Endodermal cell (in vitro differentiated cells): Measurements from ENCODE around the gene BHLHA15. TPM values are rescaled to one million over a fixed set of nuclear protein-coding genes. Genes with fewer than 3 reads are reported as not detected.

Experiments
- DNase-seq: peaks from one replicate; pipeline ENCODE4 v3.0.0-alpha.2; 2017
- H3K27ac ChIP-seq: 2 replicates; pipeline ENCODE4 v1.5.1; 2013; ENCODE audit warnings: mild to moderate bottlenecking, low read depth, low read length, moderate library complexity
- H3K27me3 ChIP-seq: 2 replicates; pipeline ENCODE4 v1.6.1; 2013; ENCODE audit warnings: mild to moderate bottlenecking, low read length, moderate library complexity; ENCODE audit not compliant: insufficient read depth, control insufficient read depth, poor library complexity, severe bottlenecking
- H3K36me3 ChIP-seq: 2 replicates; pipeline ENCODE4 v1.7.0; 2013; ENCODE audit warnings: mild to moderate bottlenecking, low read length, moderate library complexity; ENCODE audit not compliant: control insufficient read depth, insufficient read depth
- H3K4me1 ChIP-seq: one replicate; pipeline ENCODE4 v1.7.0; 2013; ENCODE audit warnings: low read length; ENCODE audit not compliant: control insufficient read depth, insufficient read depth
- H3K4me3 ChIP-seq: 2 replicates; pipeline ENCODE4 v1.5.1; 2013; ENCODE audit warnings: mild to moderate bottlenecking, low read length, moderate library complexity
- H3K9ac ChIP-seq: 2 replicates; pipeline ENCODE4 v1.6.1; 2013; ENCODE audit warnings: mild to moderate bottlenecking, low read length, moderate library complexity; ENCODE audit not compliant: poor library complexity, severe bottlenecking; ENCODE audit errors: extremely low read depth
- H3K9me3 ChIP-seq: 2 replicates; pipeline ENCODE4 v1.6.1; 2013; ENCODE audit warnings: mild to moderate bottlenecking, low read length, moderate library complexity; ENCODE audit not compliant: control insufficient read depth
- H3K27ac Mint-ChIP-seq: 2 replicates; pipeline ENCODE4 v1.8.0; 2020; ENCODE audit warnings: mixed read lengths
- H3K27me3 Mint-ChIP-seq: 2 replicates; pipeline ENCODE4 v1.8.0; 2021; ENCODE audit warnings: mild to moderate bottlenecking, mixed read lengths; ENCODE audit not compliant: insufficient read depth
- H3K36me3 Mint-ChIP-seq: 2 replicates; pipeline ENCODE4 v1.8.0; 2020; ENCODE audit warnings: low read depth, mixed read lengths
- H3K4me1 Mint-ChIP-seq: 2 replicates; pipeline ENCODE4 v1.8.0; 2020; ENCODE audit warnings: mixed read lengths
- H3K4me3 Mint-ChIP-seq: 2 replicates; pipeline ENCODE4 v1.8.0; 2020; ENCODE audit warnings: mild to moderate bottlenecking, moderate library complexity, mixed read lengths
- H3K9me3 Mint-ChIP-seq: 2 replicates; pipeline ENCODE4 v1.8.0; 2020; ENCODE audit warnings: mild to moderate bottlenecking, mixed read lengths
- WGBS, 2 experiments: methylation state at CpG; one replicate each; pipeline versions ENCODE4 v1.1.5 to v1.1.7; 2013; ENCODE audit warnings: missing lambda C conversion rate in 2 of 2, mixed read lengths in 1 of 2; ENCODE audit not compliant: insufficient coverage in 1 of 2, insufficient read length in 1 of 2; 5-methylcytosine and 5-hydroxymethylcytosine counted together
- total RNA-seq, 2 donors: library from RNA; stranded (reverse); fragmentation: NEBNext Ultra II Directional in 1 of 2; extraction: Animal tissue kit (Norgen Biotek cat#: 25700) in 1 of 2; gene quantifications; 2 replicates in 1 of 2; 3 replicates in 1 of 2; pipeline ENCODE4 v1.2.1, GENCODE V29; 2021
- TF ChIP-seq, protein P1 (sequence below): fragments of 200-600 bp; sonication (generic); conservative IDR thresholded peaks from 2 replicates; pipeline ENCODE4 v1.5.0; 2021; ENCODE audit warnings: antibody characterized with exemption, mild to moderate bottlenecking

BHLHA15 gene
- total RNA-seq, 2 donors from 2014 or later, result 0.86 to 0.95 TPM

DNA sequence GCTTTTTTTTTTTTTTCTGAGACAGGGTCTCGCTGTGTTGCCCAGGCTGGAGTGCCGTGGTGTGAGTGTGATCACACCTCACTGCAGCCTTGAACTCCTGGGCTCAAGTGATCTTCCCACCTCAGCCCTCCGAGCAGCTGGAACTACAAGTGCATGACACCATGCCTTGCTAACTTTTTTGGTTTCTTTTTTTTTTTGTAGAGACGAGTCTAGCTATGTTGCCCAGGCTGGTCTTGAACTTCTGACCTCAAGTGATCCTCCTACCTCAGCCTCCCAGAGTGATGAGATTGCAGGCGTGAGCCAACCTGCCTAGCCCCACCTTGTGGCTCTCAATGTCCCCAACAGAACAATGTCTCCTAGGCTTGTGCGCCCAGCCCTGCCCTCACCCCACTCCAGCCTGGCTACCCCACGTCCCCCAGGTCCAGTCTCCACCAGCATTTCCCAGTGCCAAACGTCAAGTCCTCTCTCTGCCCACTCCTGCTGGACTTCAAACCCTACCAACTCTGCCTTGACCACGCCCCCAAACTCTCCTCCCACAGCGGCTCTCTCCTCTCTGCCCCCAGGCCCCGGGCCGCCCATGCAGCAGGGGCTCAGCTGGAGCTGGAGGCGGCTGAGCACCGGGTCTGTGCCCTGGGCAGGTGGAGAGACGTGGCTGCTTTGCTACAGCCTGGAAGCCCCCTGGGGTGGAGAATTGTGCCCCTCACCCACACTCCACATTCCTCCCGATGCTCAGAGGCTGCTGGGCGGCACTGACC lies 18.9 kb downstream of the BHLHA15 start:
- H3K27ac Mint-ChIP-seq, result no peak overlapping the region
- H3K27me3 Mint-ChIP-seq, result no peaks in the 10 kb centered on the region
- Histone ChIP-seq H3K9ac (no peak overlapping the region), H3K36me3 (peaks cover 4% of the 10 kb centered on the region), H3K27ac (no peak overlapping the region), H3K9me3 (no peaks in the 10 kb centered on the region), H3K4me3 (no peak overlapping the region), H3K27me3 (no peaks in the 10 kb centered on the region), H3K4me1 (no peaks in the 10 kb centered on the region)
- DNase-seq, result peak; percentile 57
- WGBS, 2 experiments, result 78 to 89% methylated on average over 10 to 17 of the region's 17 CpGs
- TF ChIP-seq, protein P1, sequence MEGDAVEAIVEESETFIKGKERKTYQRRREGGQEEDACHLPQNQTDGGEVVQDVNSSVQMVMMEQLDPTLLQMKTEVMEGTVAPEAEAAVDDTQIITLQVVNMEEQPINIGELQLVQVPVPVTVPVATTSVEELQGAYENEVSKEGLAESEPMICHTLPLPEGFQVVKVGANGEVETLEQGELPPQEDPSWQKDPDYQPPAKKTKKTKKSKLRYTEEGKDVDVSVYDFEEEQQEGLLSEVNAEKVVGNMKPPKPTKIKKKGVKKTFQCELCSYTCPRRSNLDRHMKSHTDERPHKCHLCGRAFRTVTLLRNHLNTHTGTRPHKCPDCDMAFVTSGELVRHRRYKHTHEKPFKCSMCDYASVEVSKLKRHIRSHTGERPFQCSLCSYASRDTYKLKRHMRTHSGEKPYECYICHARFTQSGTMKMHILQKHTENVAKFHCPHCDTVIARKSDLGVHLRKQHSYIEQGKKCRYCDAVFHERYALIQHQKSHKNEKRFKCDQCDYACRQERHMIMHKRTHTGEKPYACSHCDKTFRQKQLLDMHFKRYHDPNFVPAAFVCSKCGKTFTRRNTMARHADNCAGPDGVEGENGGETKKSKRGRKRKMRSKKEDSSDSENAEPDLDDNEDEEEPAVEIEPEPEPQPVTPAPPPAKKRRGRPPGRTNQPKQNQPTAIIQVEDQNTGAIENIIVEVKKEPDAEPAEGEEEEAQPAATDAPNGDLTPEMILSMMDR, result no peak
- H3K9me3 Mint-ChIP-seq, result no peaks in the 10 kb centered on the region
- H3K4me1 Mint-ChIP-seq, result no peaks in the 10 kb centered on the region
- no peak overlapping the region for H3K4me3 Mint-ChIP-seq
- peaks cover 15% of the 10 kb centered on the region for H3K36me3 Mint-ChIP-seq

DNA sequence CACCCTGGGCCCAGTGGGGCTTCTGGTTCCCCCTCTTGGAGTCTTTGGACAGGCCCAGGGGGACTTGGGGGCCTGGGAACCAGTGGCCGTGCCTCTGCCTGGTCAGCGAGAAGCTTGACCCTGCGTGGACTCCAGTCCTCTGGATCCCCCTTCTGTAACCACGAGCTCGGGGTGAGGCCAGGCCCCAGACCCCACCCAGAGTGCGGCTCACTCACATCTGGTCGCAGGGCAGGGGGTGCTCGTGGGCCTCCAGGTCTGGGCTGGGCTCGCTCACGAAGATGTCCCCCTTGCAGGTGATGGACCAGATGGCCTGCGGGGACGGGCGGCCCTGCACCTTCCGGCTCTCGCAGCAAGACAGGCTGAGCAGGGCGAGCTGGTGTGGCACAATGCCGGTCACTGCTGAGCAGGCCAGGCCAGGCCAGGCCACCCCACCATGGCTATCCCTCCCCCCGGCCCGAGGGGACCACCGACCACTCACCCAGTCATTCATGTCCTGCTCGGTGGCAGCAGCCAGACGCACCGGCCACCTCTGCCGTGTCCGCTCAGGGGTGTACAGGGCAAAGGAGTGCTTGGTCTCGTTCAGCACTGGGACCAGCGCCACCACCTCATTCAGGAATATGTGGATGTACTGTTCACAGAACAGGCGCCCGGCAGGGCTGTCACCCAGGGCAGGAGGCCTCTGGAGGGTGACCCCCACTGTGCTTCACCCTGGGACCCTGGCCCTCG lies 19.7 kb downstream of the BHLHA15 start:
- DNase-seq, result peak; percentile 40
- Histone ChIP-seq H3K27me3 (no peaks in the 10 kb centered on the region), H3K4me1 (no peaks in the 10 kb centered on the region), H3K4me3 (no peak overlapping the region), H3K9me3 (no peaks in the 10 kb centered on the region), H3K9ac (no peak overlapping the region), H3K36me3 (peaks cover 4% of the 10 kb centered on the region), H3K27ac (no peak overlapping the region)
- 93 to 95% methylated on average over 26 to 30 of the region's 30 CpGs for WGBS, 2 experiments
- TF ChIP-seq, protein P1, result no peak
- H3K4me1 Mint-ChIP-seq, result no peaks in the 10 kb centered on the region
- no peak overlapping the region for H3K27ac Mint-ChIP-seq
- peaks cover 15% of the 10 kb centered on the region for H3K36me3 Mint-ChIP-seq
- H3K4me3 Mint-ChIP-seq, result no peak overlapping the region
- no peaks in the 10 kb centered on the region for H3K27me3 Mint-ChIP-seq
- no peaks in the 10 kb centered on the region for H3K9me3 Mint-ChIP-seq

DNA sequence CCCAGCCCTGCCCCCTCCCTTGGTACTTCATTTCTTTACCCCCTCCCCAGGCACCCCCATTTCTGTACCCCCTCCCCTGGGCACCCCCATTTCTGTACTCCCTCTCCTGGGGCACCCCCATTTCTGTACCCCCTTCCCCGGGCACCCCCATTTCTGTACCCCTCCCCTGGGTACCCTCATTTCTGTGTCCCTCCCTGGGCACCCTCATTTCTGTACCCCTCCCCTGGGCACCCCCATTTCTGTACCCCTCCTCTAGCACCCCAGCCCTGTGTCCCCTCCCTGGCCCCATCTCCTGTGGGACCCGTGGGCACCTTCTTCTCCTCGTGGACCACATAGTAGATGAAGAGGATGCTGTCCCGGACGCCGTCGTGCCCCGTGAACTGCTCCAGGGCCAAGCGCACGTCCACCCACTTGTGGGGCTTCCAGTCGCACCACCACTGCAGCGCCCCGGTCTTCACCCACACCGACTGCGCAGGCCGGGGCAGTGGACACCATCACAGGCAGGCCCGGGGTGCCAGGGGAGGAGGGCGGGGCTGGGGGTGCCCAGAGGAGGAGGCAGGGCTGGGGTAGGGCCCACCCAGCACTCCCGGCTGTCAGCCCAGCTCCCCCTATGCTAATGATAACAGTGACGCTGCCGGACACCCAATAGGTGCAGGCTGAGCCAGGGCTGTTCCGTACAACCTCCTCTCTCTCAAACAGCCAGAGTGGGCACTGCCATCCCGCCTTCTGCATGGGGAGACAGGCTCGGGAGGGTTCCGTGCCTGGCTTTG lies 20.4 kb downstream of the BHLHA15 start:
- Histone ChIP-seq H3K4me1 (no peaks in the 10 kb centered on the region), H3K27ac (no peak overlapping the region), H3K27me3 (no peaks in the 10 kb centered on the region), H3K9me3 (no peaks in the 10 kb centered on the region), H3K4me3 (no peak overlapping the region), H3K36me3 (peaks cover 4% of the 10 kb centered on the region), H3K9ac (no peak overlapping the region)
- Mint-ChIP-seq H3K4me1 (no peaks in the 10 kb centered on the region), H3K27ac (no peak overlapping the region), H3K27me3 (no peaks in the 10 kb centered on the region), H3K9me3 (no peaks in the 10 kb centered on the region), H3K4me3 (no peak overlapping the region), H3K36me3 (peaks cover 11% of the 10 kb centered on the region)
- WGBS, 2 experiments, result 93 to 96% methylated on average over 4 to 25 of the region's 25 CpGs
- TF ChIP-seq, protein P1, result no peak
- peak; percentile 35 for DNase-seq
